Activated CD8-positive, alpha-beta memory T cell treated with anti-CD3 and anti-CD28 coated beads for 48 hours (primary cell): ENCODE data around the gene TNS3.

ENCODE experiments used
- DNase-seq, 3 experiments: peaks; one replicate each; pipeline ENCODE4 v3.0.0-alpha.2; 2020; ENCODE audit warnings: low read depth in 2 of 3, low spot score in 2 of 3

TNS3 gene

GRCh38 chr7:47389923-47390630, 191.8 kb downstream of the TNS3 start:
- DNase-seq, result no peak

- no peak for DNase-seq
Observed at GRCh38 chr7:47389171-47389922, 192.6 kb downstream of the TNS3 start.

- no peak for DNase-seq
Observed at GRCh38 chr7:47387506-47387905, 194.4 kb downstream of the TNS3 start.

- DNase-seq, result no peak
Observed at GRCh38 chr7:47386273-47386835, 195.6 kb downstream of the TNS3 start.

- DNase-seq, result no peak
Observed at GRCh38 chr7:47385536-47386125, 196.3 kb downstream of the TNS3 start.

GRCh38 chr7:47384755-47385535, 197.0 kb downstream of the TNS3 start:
- DNase-seq, result no peak

GRCh38 chr7:47383696-47384445, 198.0 kb downstream of the TNS3 start:
- DNase-seq, result no peak

- DNase-seq, result no peak
Observed at GRCh38 chr7:47383072-47383471, 198.8 kb downstream of the TNS3 start.

GRCh38 chr7:47382200-47382599, 199.7 kb downstream of the TNS3 start:
- no peak for DNase-seq

GRCh38 chr7:47381134-47381495, 200.8 kb downstream of the TNS3 start:
- DNase-seq, result no peak

GRCh38 chr7:47380325-47381133, 201.4 kb downstream of the TNS3 start:
- DNase-seq, result no peak

- no peak for DNase-seq
Observed at GRCh38 chr7:47379629-47380324, 202.1 kb downstream of the TNS3 start.

- DNase-seq, result no peak
Observed at GRCh38 chr7:47378728-47379395, 203.0 kb downstream of the TNS3 start.

- no peak for DNase-seq
Observed at GRCh38 chr7:47377741-47378140, 204.2 kb downstream of the TNS3 start.

GRCh38 chr7:47376991-47377616, 204.8 kb downstream of the TNS3 start:
- no peak for DNase-seq

- no peak for DNase-seq
Observed at GRCh38 chr7:47375121-47375938, 206.6 kb downstream of the TNS3 start.

GRCh38 chr7:47374538-47374937, 207.4 kb downstream of the TNS3 start:
- DNase-seq, result no peak
